HepG2 (cell line): ENCODE results near the gene SRCIN1. TPM values are rescaled to one million over a fixed set of nuclear protein-coding genes. Genes with fewer than 3 reads are reported as not detected.

ENCODE experiments used
- FOXM1 ChIP-seq: sonication (generic); formaldehyde crosslinking; IDR thresholded peaks from 2 replicates; pipeline ENCODE4 v1.5.0; 2020; ENCODE audit warnings: missing genetic modification reagents
- HNRNPK ChIP-seq: fragments of 200-400 bp; formaldehyde crosslinking; IDR thresholded peaks from 2 replicates; pipeline ENCODE4 v1.6.1; 2018; ENCODE audit warnings: low read length, low read depth, moderate library complexity, mild to moderate bottlenecking; ENCODE audit not compliant: poor library complexity, severe bottlenecking
- HOXA5 ChIP-seq: sonication (generic); formaldehyde crosslinking; IDR thresholded peaks from 2 replicates; pipeline ENCODE4 v1.4.0; 2020; ENCODE audit warnings: missing genetic modification reagents
- KDM3A ChIP-seq: IDR thresholded peaks from 2 replicates; pipeline ENCODE4 v1.6.1; 2018; ENCODE audit warnings: low read depth, missing compliant biosample characterization
- KDM5B ChIP-seq: sonication (generic); formaldehyde crosslinking; IDR thresholded peaks from 2 replicates; pipeline ENCODE4 v1.4.0; 2020; ENCODE audit warnings: missing genetic modification reagents, mild to moderate bottlenecking, borderline replicate concordance
- MEIS1 ChIP-seq: sonication (generic); formaldehyde crosslinking; IDR thresholded peaks from 2 replicates; pipeline ENCODE4 v1.9.0; 2021; ENCODE audit warnings: mild to moderate bottlenecking, missing genetic modification reagents, moderate library complexity, borderline replicate concordance
- SNAPC4 ChIP-seq: sonication (generic); formaldehyde crosslinking; IDR thresholded peaks from 2 replicates; pipeline ENCODE4 v1.4.0; 2020; ENCODE audit warnings: mild to moderate bottlenecking, missing genetic modification reagents
- SOX5 ChIP-seq: IDR thresholded peaks from 2 replicates; pipeline ENCODE4 v1.6.1; 2016; ENCODE audit warnings: borderline replicate concordance
- STAG1 ChIP-seq: sonication (generic); formaldehyde crosslinking; IDR thresholded peaks from 2 replicates; pipeline ENCODE4 v1.4.0; 2020; ENCODE audit warnings: missing genetic modification reagents
- ZBTB26 ChIP-seq: IDR thresholded peaks from 2 replicates; pipeline ENCODE4 v1.6.1; 2016; ENCODE audit warnings: missing compliant biosample characterization, missing genetic modification reagents, borderline replicate concordance
- ZBTB34 ChIP-seq: sonication (generic); formaldehyde crosslinking; IDR thresholded peaks from 2 replicates; pipeline ENCODE4 v1.8.0; 2022; ENCODE audit warnings: mild to moderate bottlenecking, missing genetic modification reagents
- ZNF282 ChIP-seq: fragments of 450-650 bp; IDR thresholded peaks from 2 replicates; pipeline ENCODE4 v1.6.1; 2018; ENCODE audit not compliant: partially characterized antibody
- ZNF292 ChIP-seq: sonication (generic); formaldehyde crosslinking; IDR thresholded peaks from 2 replicates; pipeline ENCODE4 v1.8.1; 2022; ENCODE audit warnings: mild to moderate bottlenecking, low read depth, missing genetic modification reagents, borderline replicate concordance
- ZNF382 ChIP-seq: sonication (generic); formaldehyde crosslinking; IDR thresholded peaks from 2 replicates; pipeline ENCODE4 v1.5.0; 2020; ENCODE audit warnings: missing genetic modification reagents, mild to moderate bottlenecking, borderline replicate concordance
- ZNF770 ChIP-seq: sonication (generic); formaldehyde crosslinking; IDR thresholded peaks from 2 replicates; pipeline ENCODE4 v1.5.0; 2020; ENCODE audit warnings: mild to moderate bottlenecking, missing genetic modification reagents
- ZNF792 ChIP-seq: IDR thresholded peaks from 2 replicates; pipeline ENCODE4 v1.6.1; 2016
- polyA plus RNA-seq, 8 experiments: library from polyadenylated mRNA; depleted of rRNA in 3 of 8; stranded (reverse) in 7 of 8; unstranded in 1 of 8; fragments of >200 nt; fragmentation: Illumina TruSeq in 4 of 8; extraction: Trizol in 4 of 8; gene quantifications; 2 replicates each; pipeline versions ENCODE4 v1.2.1 to v1.2.3, GENCODE V29; 2011 to 2016; ENCODE audit warnings: low read depth in 4 of 8, missing spikeins in 1 of 8, mixed read lengths in 1 of 8; ENCODE audit not compliant: insufficient read depth in 1 of 8
- total RNA-seq, 5 experiments: library from RNA; depleted of rRNA; stranded (reverse); fragments of >200 nt; fragmentation: Illumina TruSeq; extraction: Trizol; gene quantifications; 2 replicates each; pipeline ENCODE4 v1.2.3, GENCODE V29; 2016; ENCODE audit warnings: low read depth in 1 of 5

The SRCIN1 gene
- total and polyA plus RNA-seq, 2 of the 13 experiments (the other 11 are each of a cell fraction or from before 2014, with no cell fraction given), result 1.2 to 9.6 TPM

GRCh38 chr17:38620551-38621277, 15.0 kb upstream of the SRCIN1 start (continued):
- TF ChIP-seq ZBTB34 (0 out of 2 replicates have a peak, but pooled peaks have one; percentile 66), ZNF382 (CRISPR knock-in tag) (no peak), KDM5B (CRISPR knock-in tag) (peak; percentile 38; the same call in 1 of the 2 replicates), ZNF770 (peak; percentile 84), HOXA5 (CRISPR knock-in tag) (no peak), ZBTB26 (CRISPR knock-in tag) (peak; percentile 83), SNAPC4 (no peak), ZNF792 (CRISPR knock-in tag) (peak; percentile 93), SOX5 (CRISPR knock-in tag) (peak; percentile 97), HNRNPK (no peak), KDM3A (CRISPR knock-in tag) (peak; percentile 64), ZNF292 (CRISPR knock-in tag) (peak; percentile 86; the same call in 1 of the 2 replicates), FOXM1 (CRISPR knock-in tag) (no peak), MEIS1 (peak; percentile 79), ZNF282 (no peak), STAG1 (CRISPR knock-in tag) (peak; percentile 28)
